22Rv1 (cell line): ENCODE data around the gene PACS1.

ENCODE experiments used
- H3K27ac ChIP-seq: fragments of 450-650 bp; 2 replicates; pipeline ENCODE4 v1.5.1; 2017
- CTCF ChIP-seq: fragments of 450-650 bp; IDR thresholded peaks from 2 replicates; pipeline ENCODE4 v1.5.1; 2017; ENCODE audit warnings: mild to moderate bottlenecking
- ZFX ChIP-seq: fragments of 450-650 bp; IDR thresholded peaks from 2 replicates; pipeline ENCODE4 v1.6.1; 2017; ENCODE audit warnings: antibody characterized with exemption, borderline replicate concordance

PACS1 gene

GRCh38 chr11:66231561-66231960, 161.5 kb downstream of the PACS1 start:
- H3K27ac ChIP-seq = no peak overlapping the region
- TF ChIP-seq CTCF = no peak
- no peak for TF ChIP-seq ZFX

GRCh38 chr11:66232769-66233168, 162.7 kb downstream of the PACS1 start:
- no peak overlapping the region for H3K27ac ChIP-seq
- no peak for TF ChIP-seq CTCF
- no peak for TF ChIP-seq ZFX

GRCh38 chr11:66233301-66233700, 163.2 kb downstream of the PACS1 start:
- no peak overlapping the region for H3K27ac ChIP-seq
- TF ChIP-seq CTCF (no peak), ZFX (no peak)

- TF ChIP-seq ZFX (no peak), CTCF (no peak)
- H3K27ac ChIP-seq = no peak overlapping the region
Observed at GRCh38 chr11:66235141-66235540, 165.1 kb downstream of the PACS1 start.

- no peak overlapping the region for H3K27ac ChIP-seq
- no peak for TF ChIP-seq CTCF
- TF ChIP-seq ZFX = no peak
Observed at GRCh38 chr11:66237867-66238266, 167.8 kb downstream of the PACS1 start.

GRCh38 chr11:66238786-66239413, 168.8 kb downstream of the PACS1 start:
- no peak for TF ChIP-seq ZFX
- TF ChIP-seq CTCF = no peak
- no peak overlapping the region for H3K27ac ChIP-seq

- TF ChIP-seq CTCF = no peak
- no peak for TF ChIP-seq ZFX
Observed at GRCh38 chr11:66239511-66239910, 169.4 kb downstream of the PACS1 start.

More at GRCh38 chr11:66239511-66239910, 169.4 kb downstream of the PACS1 start:
- H3K27ac ChIP-seq = no peak overlapping the region
